CD4-positive, alpha-beta T cell treated with Interleukin-4 for 1 hour (primary cell): ENCODE data around the gene FAM240B.

Source experiments
- DNase-seq, 2 donors: peaks; one replicate each; pipeline ENCODE4 v3.0.0-alpha.2; 2020 to 2022

The FAM240B gene

DNA sequence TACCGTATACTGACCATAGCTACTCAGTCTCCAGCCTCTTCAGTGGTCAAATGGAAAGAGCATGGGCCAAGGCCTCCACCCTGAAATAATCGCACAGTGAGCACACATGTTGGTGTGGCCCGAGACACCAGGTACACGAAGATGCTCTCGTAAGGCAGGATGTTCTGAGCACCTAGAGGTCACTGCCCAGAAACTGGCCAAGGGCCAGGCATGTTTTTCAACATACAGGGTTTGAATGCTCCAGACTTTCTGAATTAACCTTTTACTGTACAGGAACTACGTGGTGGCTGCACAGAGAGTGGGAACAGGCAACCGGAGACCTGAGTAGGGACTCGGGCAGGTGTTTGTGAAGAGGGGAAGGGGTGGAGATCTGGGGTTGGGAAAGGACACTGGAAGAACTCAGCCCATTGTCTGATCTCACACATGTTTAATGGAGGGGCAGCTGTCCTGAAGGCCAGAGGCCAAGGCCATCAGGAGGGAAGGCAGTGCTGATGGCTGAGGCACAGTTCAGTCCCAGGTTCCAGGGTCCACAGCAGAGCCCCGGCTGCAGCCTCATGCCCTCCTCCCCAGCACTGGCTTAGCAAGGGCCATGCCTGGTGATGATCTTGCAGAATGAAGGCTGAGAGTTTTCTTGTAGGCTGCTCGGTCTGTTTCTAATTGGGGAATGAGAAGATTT is 51.0 kb downstream of the FAM240B start:
- DNase-seq, result no peak

DNA sequence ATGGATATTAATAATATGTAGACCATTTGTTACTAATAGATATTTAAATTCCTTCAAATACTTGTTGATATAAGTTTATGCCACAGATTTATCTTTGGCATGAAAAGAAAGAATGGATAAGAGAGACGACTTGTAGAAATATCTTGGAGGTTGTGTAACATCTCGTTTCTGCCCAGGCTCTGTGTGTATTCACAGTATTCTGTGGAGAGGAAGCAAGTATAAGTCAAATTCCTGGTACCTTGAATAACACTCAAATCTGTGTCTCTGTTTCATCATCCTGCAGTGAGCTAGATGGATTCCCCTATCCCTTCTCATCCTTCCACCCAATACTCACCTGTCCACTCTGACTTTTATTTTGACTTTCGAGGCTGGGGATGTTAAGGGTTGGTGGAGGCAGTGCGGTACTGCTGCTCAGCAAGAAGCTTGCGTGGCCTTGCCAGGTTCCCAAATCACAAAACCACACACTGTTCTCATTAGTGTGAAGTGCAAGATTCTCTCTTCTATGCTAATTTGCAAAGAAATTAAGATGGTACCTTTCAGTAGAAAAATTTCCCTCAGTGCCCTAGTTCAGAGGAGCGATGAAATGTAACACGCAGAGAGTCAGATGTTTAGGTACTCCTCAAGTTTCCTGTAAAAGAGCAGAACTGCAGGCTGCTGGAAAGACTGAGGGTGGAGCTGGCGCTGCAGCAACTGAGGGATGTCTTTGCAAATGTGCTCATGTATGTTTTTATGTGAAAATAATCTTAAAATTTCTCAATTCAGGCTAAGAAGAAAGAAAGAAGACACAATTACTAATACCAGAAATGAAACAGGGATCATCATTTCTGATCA is 57.0 kb downstream of the FAM240B start:
- DNase-seq, result no peak

DNA sequence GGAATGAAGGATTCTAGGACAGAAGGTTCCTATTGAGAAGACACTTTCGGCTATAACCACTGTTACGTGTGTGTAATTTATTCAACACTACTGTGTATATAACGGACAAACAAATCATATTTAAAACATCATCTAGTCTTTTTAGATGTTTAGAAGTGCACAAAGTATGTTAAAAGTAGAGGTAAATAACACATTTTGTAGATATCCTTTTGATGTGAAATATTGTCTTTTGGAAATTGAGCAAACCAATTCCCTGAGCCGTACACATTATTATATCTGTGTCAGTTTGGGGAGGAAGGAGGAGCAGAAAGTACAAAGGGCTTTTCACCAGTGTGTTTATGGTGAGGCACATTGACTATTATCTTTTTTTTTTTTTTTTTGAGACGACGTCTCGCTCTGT is 60.4 kb downstream of the FAM240B start:
- DNase-seq, result no peak

DNA sequence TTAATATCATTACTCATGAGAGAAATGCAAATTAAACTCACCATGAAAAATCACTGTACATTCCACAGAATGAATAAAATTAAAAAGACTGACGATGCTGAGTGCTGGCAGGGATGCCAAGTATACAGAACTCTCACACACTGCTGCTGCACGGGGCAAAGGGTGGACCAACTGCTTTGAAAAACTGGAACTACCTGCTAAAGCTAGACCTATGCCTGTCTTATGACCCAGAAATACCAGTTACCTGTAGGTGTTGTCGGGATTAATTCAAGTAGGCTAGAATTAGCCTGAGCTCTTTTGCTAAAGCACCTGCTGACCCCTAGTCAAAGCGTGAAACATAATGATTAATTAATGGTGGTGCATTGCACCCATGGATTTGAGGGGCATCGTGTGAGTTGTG is 63.0 kb downstream of the FAM240B start:
- no peak for DNase-seq

DNA sequence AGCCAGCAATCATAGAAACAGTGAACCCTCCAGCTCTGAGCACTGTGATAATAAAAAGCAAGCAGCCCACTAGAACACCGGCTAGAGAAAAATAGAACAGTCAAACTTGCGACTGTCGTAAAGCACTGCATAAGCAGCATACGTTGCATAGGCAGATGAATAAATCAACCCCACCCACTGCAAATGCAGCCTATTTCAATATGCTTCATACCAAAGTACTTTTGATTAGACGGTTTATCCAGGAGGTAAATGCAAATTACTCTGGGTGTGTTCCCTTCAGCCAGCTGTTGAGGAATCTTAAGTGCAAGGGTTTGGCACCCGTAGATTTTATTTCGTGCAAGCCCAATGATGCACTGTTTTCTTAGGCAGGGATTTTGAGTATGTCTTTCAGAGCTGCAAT is 67.4 kb downstream of the FAM240B start:
- DNase-seq, result no peak

DNA sequence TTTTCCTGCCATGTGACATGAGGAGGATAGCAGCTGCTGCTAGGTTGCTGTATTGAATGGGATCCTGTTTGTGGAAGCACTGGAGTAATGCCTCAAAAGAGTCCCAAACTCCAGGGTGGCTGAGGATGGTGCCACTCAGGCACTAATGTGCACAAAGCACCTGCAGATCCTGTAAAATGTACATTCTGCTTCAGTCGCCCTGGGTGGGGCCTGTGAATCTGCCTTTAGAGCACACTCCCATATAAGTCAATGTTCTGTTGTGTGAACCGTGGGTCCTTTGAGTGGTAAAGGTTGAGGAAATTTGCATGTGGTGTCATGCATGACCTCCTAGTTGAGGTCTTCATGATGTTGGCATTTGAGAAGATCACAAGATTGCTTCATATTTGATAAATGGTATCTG is 67.9 kb downstream of the FAM240B start:
- no peak for DNase-seq

DNA sequence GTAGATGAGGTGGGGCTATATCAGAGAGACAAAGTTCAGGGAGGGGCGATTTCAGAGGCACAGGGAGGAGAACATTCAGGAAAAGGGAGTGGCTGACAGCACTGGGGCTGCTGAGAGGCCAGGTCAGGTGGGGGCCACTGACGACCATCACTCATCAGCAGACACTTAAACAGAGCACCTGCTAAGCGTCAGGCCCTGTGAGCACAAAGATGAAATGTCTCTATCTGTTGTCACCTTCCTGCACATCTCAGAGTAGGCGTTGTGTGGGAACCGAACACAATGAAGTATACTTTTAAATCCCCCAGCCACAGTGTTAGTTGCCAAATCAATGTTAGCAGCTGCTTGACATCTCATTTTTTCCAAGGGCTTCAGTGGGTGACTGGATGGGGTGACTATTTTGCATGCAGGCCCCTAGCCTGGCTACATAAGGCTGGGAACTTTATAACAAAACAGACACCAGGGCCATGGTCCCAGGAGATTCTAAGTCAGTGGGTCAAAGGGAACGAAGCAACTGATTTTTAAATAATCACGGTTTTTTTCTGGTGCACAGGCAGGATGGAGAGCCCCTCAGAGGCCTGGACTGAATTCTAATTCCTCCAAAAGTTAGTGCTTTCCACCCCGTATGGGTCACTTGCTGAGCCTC is 68.4 kb downstream of the FAM240B start:
- DNase-seq, result no peak

DNA sequence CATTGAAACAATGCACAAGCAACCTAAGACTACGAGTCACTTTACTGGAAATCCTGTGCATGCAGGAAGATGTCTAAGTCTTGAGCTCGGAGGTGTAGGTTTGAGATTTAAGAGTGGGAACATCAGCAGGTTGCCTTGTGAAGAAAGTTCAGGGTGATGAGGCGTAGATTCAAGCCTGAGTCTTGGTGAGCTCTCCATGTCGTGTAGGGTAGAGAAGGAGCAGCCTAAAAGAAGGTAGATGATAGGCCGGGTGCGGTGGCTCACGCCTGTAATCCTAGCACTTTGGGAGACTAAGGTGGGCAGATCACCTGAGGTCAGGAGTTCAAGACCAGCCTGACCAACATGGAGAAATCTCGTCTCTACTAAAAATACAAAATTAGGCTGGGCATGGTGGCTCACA is 69.4 kb downstream of the FAM240B start:
- no peak for DNase-seq

DNA sequence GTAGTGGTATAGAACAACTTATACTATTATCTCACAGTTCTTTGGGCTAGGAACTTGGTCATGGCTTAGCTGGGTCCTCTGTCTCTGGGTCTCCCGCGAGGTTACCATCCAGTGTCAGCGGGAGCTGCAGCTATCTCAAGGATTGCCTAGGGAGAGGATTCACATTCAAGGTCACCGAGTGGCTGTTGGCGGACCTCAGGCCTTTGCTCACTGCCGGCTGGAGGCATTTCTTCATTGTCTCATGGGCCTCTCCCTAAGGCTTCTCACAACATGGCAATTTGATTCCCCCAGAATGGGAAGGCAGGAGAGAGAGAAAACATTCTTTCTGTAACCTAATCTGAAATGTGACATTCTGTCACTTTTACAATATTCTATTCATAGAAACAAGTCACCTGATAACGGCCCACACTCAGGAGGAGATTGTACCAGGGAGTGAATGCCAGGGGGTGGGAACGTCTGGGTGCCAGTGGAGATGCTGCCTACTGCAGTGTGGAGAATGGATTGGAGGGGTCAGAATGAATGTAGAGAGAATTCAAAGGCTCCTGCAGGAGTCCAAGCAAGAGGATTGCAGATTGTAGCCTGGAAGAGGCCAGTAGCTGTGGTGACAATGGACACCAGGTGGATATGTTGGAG is 70.1 kb downstream of the FAM240B start:
- no peak for DNase-seq

DNA sequence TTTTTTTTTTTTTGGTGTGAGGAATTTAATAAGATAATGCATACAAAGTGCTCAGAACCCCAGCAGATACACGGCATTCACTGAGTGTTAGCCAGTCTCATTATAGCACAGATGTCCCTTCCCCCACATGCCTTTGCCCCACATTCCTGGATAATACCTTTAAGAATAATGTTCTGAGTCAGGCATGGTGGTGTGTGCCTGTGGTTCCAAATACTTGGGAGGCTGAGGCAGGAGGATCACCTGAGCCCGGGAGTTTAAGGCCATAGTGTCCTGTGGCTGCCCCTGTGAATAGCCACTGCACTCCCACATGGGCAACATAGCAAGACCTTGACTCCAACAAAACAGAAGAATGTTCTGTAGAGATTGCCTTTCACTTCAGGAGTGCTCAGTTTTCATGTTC is 75.3 kb downstream of the FAM240B start:
- no peak for DNase-seq
